Type B pancreatic cell (in vitro differentiated cells): ENCODE data around the gene GREB1L. TPM values are rescaled to one million over a fixed set of nuclear protein-coding genes. Genes with fewer than 3 reads are reported as not detected.

ENCODE experiments used
- DNase-seq: peaks from one replicate; pipeline ENCODE4 v3.0.0; 2021; ENCODE audit warnings: mixed read lengths; ENCODE audit not compliant: unreplicated experiment; ENCODE audit errors: extremely low spot score
- H3K27ac Mint-ChIP-seq: 2 replicates; pipeline ENCODE4 v1.8.0; 2021; ENCODE audit warnings: mild to moderate bottlenecking, mixed read lengths
- H3K27me3 Mint-ChIP-seq: 2 replicates; pipeline ENCODE4 v1.8.0; 2021; ENCODE audit warnings: mixed read lengths
- H3K36me3 Mint-ChIP-seq: 2 replicates; pipeline ENCODE4 v1.8.0; 2021; ENCODE audit warnings: mixed read lengths
- H3K4me1 Mint-ChIP-seq: one replicate; pipeline ENCODE4 v1.8.0; 2021; ENCODE audit warnings: mixed read lengths; ENCODE audit not compliant: unreplicated experiment
- H3K4me3 Mint-ChIP-seq: 2 replicates; pipeline ENCODE4 v1.8.0; 2021; ENCODE audit warnings: mild to moderate bottlenecking, mixed read lengths
- H3K9me3 Mint-ChIP-seq: 2 replicates; pipeline ENCODE4 v1.8.0; 2021; ENCODE audit warnings: mixed read lengths
- total RNA-seq: library from RNA; stranded (reverse); gene quantifications from 2 replicates; pipeline ENCODE4 v1.2.1, GENCODE V29; 2021; ENCODE audit warnings: low replicate concordance
- TF ChIP-seq, protein P1 (sequence below): fragments of 200-600 bp; sonication (generic); conservative IDR thresholded peaks from 2 replicates; pipeline ENCODE4 v1.5.0; 2021; ENCODE audit warnings: antibody characterized with exemption, mild to moderate bottlenecking

The GREB1L gene
- total RNA-seq, 1 donor from 2014 or later = 6.5 TPM

DNA sequence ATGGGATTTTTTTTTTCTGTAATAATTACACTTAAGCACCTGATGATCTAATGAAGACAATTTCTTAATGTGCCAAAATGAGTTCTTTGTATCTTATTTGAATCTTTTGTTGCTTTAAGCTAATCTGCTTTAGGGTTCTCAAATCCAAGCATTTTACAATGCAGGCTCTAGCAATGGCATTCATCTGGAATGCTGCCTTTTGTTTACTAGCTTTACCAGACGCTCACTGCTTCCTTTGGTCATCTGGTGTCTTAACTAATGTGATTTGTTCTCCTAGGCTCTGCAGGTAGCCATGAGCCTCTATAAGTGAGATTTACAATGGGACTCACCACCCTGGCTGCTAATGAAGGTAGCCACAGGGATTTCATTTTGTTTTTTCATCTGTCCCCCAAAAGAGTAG, 100.3 kb downstream of the GREB1L start:
- TF ChIP-seq, protein P1, sequence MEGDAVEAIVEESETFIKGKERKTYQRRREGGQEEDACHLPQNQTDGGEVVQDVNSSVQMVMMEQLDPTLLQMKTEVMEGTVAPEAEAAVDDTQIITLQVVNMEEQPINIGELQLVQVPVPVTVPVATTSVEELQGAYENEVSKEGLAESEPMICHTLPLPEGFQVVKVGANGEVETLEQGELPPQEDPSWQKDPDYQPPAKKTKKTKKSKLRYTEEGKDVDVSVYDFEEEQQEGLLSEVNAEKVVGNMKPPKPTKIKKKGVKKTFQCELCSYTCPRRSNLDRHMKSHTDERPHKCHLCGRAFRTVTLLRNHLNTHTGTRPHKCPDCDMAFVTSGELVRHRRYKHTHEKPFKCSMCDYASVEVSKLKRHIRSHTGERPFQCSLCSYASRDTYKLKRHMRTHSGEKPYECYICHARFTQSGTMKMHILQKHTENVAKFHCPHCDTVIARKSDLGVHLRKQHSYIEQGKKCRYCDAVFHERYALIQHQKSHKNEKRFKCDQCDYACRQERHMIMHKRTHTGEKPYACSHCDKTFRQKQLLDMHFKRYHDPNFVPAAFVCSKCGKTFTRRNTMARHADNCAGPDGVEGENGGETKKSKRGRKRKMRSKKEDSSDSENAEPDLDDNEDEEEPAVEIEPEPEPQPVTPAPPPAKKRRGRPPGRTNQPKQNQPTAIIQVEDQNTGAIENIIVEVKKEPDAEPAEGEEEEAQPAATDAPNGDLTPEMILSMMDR = no peak
- no peak overlapping the region for H3K27ac Mint-ChIP-seq
- no peak for DNase-seq
- H3K4me3 Mint-ChIP-seq = no peak overlapping the region
- no peaks in the 10 kb centered on the region for H3K36me3 Mint-ChIP-seq
- H3K4me1 Mint-ChIP-seq = no peaks in the 10 kb centered on the region
- H3K9me3 Mint-ChIP-seq = no peaks in the 10 kb centered on the region
- peaks cover 11% of the 10 kb centered on the region for H3K27me3 Mint-ChIP-seq

DNA sequence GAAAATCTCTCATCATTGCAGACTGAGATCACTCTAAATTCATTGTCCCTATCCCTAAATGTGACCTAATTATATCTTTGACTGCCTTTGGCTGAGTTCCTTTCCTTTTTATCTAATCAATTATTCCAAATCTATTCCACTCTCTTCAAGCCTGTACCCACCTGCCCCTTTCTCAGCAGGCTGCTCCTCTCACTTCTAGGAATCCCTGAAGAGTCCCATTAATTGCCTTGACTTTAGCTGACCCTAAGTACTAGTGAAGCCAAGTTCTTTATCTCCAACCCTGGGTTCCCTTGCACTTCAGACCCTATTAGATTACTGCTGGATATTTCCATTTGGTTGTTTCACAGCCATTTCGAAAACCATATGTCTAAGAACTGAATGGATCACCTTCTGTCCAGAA, 102.8 kb downstream of the GREB1L start:
- no peak overlapping the region for H3K4me3 Mint-ChIP-seq
- TF ChIP-seq, protein P1 = no peak
- H3K4me1 Mint-ChIP-seq = no peaks in the 10 kb centered on the region
- no peak overlapping the region for H3K27ac Mint-ChIP-seq
- no peak for DNase-seq
- no peaks in the 10 kb centered on the region for H3K36me3 Mint-ChIP-seq
- H3K27me3 Mint-ChIP-seq = peaks cover 11% of the 10 kb centered on the region
- no peaks in the 10 kb centered on the region for H3K9me3 Mint-ChIP-seq

DNA sequence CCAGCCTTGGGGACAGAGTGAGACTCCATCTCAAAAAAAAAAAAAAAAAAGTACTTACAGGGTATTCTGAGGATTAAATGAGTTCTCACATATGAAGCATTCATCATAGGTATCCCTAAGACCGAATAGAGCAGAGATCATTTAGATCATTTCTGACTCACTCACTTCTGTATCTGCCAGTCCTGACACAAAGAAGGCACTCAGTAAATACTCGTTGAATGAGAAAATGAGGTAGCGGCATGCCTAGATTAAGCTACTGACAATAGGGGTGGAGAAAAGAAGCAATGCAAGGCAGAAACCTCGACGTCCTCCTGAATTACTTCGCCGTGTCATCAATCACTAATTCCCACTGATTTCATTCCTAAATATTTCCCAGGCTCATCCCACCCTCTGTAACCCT, 103.8 kb downstream of the GREB1L start:
- TF ChIP-seq, protein P1 = no peak
- Mint-ChIP-seq H3K4me1 (no peaks in the 10 kb centered on the region), H3K4me3 (no peak overlapping the region), H3K27me3 (peaks cover 10% of the 10 kb centered on the region), H3K9me3 (no peaks in the 10 kb centered on the region), H3K27ac (no peak overlapping the region), H3K36me3 (no peaks in the 10 kb centered on the region)
- no peak for DNase-seq

DNA sequence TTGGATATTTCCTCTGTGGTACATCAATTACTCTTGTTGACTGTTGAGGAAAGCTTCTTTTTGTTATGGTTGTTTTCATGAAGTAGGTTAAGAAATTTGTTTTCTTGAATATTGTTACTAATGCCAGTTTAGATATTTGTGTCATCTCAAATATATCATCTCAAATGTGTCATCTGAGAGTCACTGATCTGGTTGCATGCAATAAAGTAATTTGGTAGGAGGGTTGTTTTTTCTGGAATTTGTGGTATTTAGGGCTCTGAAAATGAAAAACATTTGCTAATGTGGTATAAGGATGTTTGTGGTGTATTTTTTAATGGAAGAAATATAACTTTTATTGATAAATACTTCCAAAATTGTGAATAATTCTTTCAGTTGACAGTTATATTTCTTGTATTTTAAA, 117.7 kb downstream of the GREB1L start:
- H3K36me3 Mint-ChIP-seq = no peaks in the 10 kb centered on the region
- DNase-seq = no peak
- H3K27me3 Mint-ChIP-seq = no peaks in the 10 kb centered on the region
- H3K27ac Mint-ChIP-seq = no peak overlapping the region
- TF ChIP-seq, protein P1 = no peak
- no peaks in the 10 kb centered on the region for H3K9me3 Mint-ChIP-seq
- peaks cover 14% of the 10 kb centered on the region for H3K4me1 Mint-ChIP-seq
- no peak overlapping the region for H3K4me3 Mint-ChIP-seq

DNA sequence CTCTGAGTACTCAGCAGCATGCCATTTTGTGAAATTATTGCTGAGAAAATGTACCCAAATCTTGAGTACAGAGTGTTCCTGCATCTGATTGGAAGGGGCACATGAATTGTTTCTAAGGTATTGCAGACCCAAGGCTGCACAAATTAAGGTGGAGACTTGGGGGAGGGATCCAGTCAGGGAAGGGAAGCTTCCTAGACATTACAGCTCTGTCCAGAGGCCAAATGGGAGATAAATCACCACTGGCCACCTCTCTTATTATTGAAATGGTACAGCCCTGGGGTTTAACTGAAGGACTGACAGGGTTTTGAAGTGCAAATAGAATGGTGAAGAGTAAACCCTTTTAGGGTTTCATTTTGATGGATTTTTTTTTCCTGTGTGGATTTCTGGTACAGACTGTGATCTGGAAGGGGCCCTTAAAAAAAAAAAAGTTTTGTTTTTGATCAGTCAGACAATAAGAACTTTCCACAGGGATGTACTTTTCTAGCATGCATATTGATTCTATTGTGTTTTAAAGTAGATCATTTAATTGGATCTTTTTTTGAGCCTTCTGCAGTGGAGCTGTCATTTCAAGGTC, 119.4 kb downstream of the GREB1L start:
- TF ChIP-seq, protein P1 = no peak
- DNase-seq = no peak
- no peaks in the 10 kb centered on the region for H3K36me3 Mint-ChIP-seq
- H3K27me3 Mint-ChIP-seq = no peaks in the 10 kb centered on the region
- no peak overlapping the region for H3K4me3 Mint-ChIP-seq
- H3K4me1 Mint-ChIP-seq = peaks cover 14% of the 10 kb centered on the region
- H3K9me3 Mint-ChIP-seq = no peaks in the 10 kb centered on the region
- H3K27ac Mint-ChIP-seq = no peak overlapping the region

DNA sequence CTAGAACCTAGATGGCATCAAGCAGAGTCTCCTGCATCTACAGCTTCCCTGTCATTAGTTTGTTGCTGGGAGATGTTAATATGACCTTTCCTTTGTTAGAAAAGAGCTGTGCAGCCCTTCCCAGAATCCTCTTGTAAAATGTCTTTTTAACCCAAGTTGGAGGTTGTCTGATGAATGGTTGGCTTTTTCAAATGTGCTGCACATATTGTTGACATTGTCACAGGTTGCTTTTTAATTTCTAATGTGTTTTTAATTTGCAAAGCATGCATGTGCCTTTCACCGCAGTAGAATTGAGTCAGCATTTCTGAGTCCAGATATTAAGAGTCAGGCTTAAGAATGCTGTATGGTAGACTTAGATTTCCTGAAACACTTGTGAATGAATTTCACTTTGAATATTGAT, 120.8 kb downstream of the GREB1L start:
- H3K4me3 Mint-ChIP-seq = no peak overlapping the region
- no peaks in the 10 kb centered on the region for H3K9me3 Mint-ChIP-seq
- DNase-seq = no peak
- H3K4me1 Mint-ChIP-seq = peaks cover 22% of the 10 kb centered on the region
- peaks cover 7% of the 10 kb centered on the region for H3K27me3 Mint-ChIP-seq
- TF ChIP-seq, protein P1 = no peak
- no peak overlapping the region for H3K27ac Mint-ChIP-seq
- H3K36me3 Mint-ChIP-seq = no peaks in the 10 kb centered on the region
